Hepatocyte (in vitro differentiated cells): ENCODE data around the gene C11orf24. TPM values are rescaled to one million over a fixed set of nuclear protein-coding genes. Genes with fewer than 3 reads are reported as not detected.

Experiments
- DNase-seq: peaks from one replicate; pipeline ENCODE4 v3.0.0-alpha.2; 2016; ENCODE audit warnings: low spot score
- H2AFZ ChIP-seq: fragments of 200-600 bp; sonication (generic); 2 replicates; pipeline ENCODE4 v1.6.0; 2016; ENCODE audit warnings: antibody characterized with exemption, mild to moderate bottlenecking
- H3K27ac ChIP-seq: fragments of 200-600 bp; sonication (generic); 2 replicates; pipeline ENCODE4 v1.5.1; 2016; ENCODE audit warnings: mild to moderate bottlenecking
- H3K27me3 ChIP-seq: fragments of 200-600 bp; sonication (generic); 2 replicates; pipeline ENCODE4 v1.6.1; 2016
- H3K36me3 ChIP-seq: fragments of 200-600 bp; sonication (generic); replicated peaks from 2 replicates; pipeline ENCODE4 v1.5.1; 2016; ENCODE audit warnings: low read depth; ENCODE audit not compliant: insufficient read depth
- H3K4me1 ChIP-seq: fragments of 200-600 bp; sonication (generic); 2 replicates; pipeline ENCODE4 v1.5.1; 2016; ENCODE audit warnings: mild to moderate bottlenecking, moderate library complexity; ENCODE audit not compliant: insufficient read depth
- H3K4me2 ChIP-seq: fragments of 200-600 bp; sonication (generic); 2 replicates; pipeline ENCODE4 v1.6.0; 2016
- H3K4me3 ChIP-seq: fragments of 200-600 bp; sonication (generic); 2 replicates; pipeline ENCODE4 v1.5.1; 2016; ENCODE audit warnings: mild to moderate bottlenecking
- H3K79me2 ChIP-seq: fragments of 200-600 bp; sonication (generic); 2 replicates; pipeline ENCODE4 v1.6.0; 2017; ENCODE audit warnings: mild to moderate bottlenecking
- H3K9me2 ChIP-seq: fragments of 200-600 bp; sonication (generic); replicated peaks from 2 replicates; pipeline ENCODE4 v1.6.0; 2017; ENCODE audit warnings: mild to moderate bottlenecking; ENCODE audit not compliant: insufficient read depth
- H3K9me3 ChIP-seq: fragments of 200-600 bp; sonication (generic); 2 replicates; pipeline ENCODE4 v1.5.1; 2016; ENCODE audit warnings: low read depth, mild to moderate bottlenecking
- H4K20me1 ChIP-seq: fragments of 200-600 bp; sonication (generic); 2 replicates; pipeline ENCODE4 v1.6.0; 2016; ENCODE audit warnings: mild to moderate bottlenecking; ENCODE audit not compliant: insufficient read depth, poor library complexity, severe bottlenecking
- CTCF ChIP-seq: fragments of 200-600 bp; sonication (generic); IDR thresholded peaks from 2 replicates; pipeline ENCODE4 v1.5.1; 2016; ENCODE audit warnings: antibody characterized with exemption, mild to moderate bottlenecking; ENCODE audit not compliant: poor library complexity
- EZH2 ChIP-seq: fragments of 200-600 bp; sonication (generic); IDR thresholded peaks from 2 replicates; pipeline ENCODE4 v1.6.1; 2016; ENCODE audit warnings: antibody characterized with exemption, mild to moderate bottlenecking, borderline replicate concordance
- EZH2phosphoT487 ChIP-seq: fragments of 200-600 bp; sonication (generic); IDR thresholded peaks from one replicate; pipeline ENCODE4 v1.6.1; 2018; ENCODE audit warnings: antibody characterized with exemption, mild to moderate bottlenecking, low read depth, moderate library complexity; ENCODE audit not compliant: unreplicated experiment, severe bottlenecking
- WGBS: methylation state at CpG from one replicate; pipeline ENCODE4 v1.1.6; 2016; ENCODE audit warnings: low lambda C conversion rate; ENCODE audit errors: missing lambda C conversion rate; 5-methylcytosine and 5-hydroxymethylcytosine counted together
- polyA plus RNA-seq: library from polyadenylated mRNA; unstranded; fragments of >200 nt; fragmentation: Nextera tagmentation; extraction: Ambion mirVana; gene quantifications from 2 replicates; pipeline ENCODE4 v1.2.1, GENCODE V29; 2016
- total RNA-seq: library from RNA; depleted of rRNA; stranded (reverse); fragments of >200 nt; gene quantifications from 2 replicates; pipeline ENCODE4 v1.2.3, GENCODE V29; 2014

The C11orf24 gene
- total and polyA plus RNA-seq, 2 experiments from 2014 or later, result 55.6 to 76.2 TPM

DNA sequence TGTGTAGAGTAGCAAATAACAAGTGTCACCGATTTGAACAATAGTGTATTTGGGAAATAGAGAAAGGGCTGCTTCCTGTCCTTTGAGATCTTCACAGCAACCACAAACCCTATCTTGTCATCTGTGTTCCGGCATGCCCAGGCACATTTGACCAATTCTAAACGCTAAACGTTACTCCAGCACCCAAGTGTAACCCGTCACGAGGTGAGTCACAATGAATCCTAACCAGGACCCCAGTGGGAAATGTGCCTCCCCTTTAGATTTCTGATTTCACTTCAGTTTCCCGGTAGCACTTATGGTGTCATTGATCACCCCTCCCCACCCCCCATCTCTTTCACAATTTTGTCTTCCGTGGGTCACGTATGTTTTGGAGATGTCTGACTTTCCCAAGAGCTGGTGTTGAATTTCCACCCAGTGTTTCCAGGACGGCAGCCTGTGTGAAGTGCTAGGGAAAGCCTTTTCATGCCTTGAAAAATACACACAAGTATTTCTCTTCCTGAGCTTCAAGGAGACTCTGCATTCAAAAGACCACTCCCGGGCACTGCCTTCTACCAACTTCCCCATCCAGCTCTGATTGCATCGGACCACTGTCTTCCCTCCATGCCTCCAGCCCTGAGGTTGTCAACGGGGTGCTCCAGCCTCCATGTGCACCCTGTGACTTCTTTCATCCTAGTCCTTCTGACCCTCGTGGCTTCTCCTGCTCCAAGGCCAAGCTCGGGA is 10.5 kb upstream of the C11orf24 start:
- no peaks in the 10 kb centered on the region for H3K79me2 ChIP-seq
- H3K9me2 ChIP-seq, result no peaks in the 10 kb centered on the region
- H2AFZ ChIP-seq, result no peak overlapping the region
- no peaks in the 10 kb centered on the region for H3K4me1 ChIP-seq
- no peak overlapping the region for H3K27ac ChIP-seq
- no peak overlapping the region for H3K4me2 ChIP-seq
- TF ChIP-seq EZH2phosphoT487 (no peak), CTCF (no peak), EZH2 (no peak)
- H3K9me3 ChIP-seq, result no peaks in the 10 kb centered on the region
- H3K36me3 ChIP-seq, result no peaks in the 10 kb centered on the region
- 83% methylated on average over 15 of the region's 15 CpGs for WGBS
- no peak overlapping the region for H3K4me3 ChIP-seq
- H3K27me3 ChIP-seq, result no peaks in the 10 kb centered on the region
- no peaks in the 10 kb centered on the region for H4K20me1 ChIP-seq
- DNase-seq, result no peak

GRCh38 chr11:68279676-68280075 is 7.9 kb upstream of the C11orf24 start:
- H3K9me2 ChIP-seq, result no peaks in the 10 kb centered on the region
- no peak for DNase-seq
- H3K27me3 ChIP-seq, result no peaks in the 10 kb centered on the region
- no peak overlapping the region for H3K4me3 ChIP-seq
- H3K4me2 ChIP-seq, result no peak overlapping the region
- no peaks in the 10 kb centered on the region for H3K79me2 ChIP-seq
- H3K4me1 ChIP-seq, result no peaks in the 10 kb centered on the region
- H3K9me3 ChIP-seq, result no peaks in the 10 kb centered on the region
- no peak overlapping the region for H3K27ac ChIP-seq
- WGBS, result 94% methylated on average over 5 of the region's 5 CpGs
- no peaks in the 10 kb centered on the region for H3K36me3 ChIP-seq
- no peaks in the 10 kb centered on the region for H4K20me1 ChIP-seq
- no peak overlapping the region for H2AFZ ChIP-seq
- TF ChIP-seq EZH2phosphoT487 (no peak), EZH2 (no peak), CTCF (no peak)

DNA sequence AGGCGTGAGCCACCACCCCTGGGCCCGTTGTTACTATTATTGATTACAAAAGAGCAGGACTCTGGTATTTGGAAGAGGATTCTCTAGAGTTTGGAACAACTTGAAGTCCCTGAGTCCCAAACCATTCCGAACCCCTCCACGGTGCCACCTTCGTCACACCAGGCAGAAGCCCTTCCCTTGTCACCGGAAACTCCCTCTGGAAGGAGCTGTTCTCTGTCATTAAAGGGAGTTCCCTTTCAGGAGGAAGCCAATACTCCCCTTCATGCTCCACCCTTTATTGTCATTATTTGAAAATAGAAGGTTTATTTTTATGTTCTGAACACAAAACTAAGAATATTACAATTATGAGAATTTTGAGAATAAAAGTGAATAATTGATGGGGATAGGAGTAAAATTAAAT is 5.1 kb upstream of the C11orf24 start:
- H3K4me2 ChIP-seq, result no peak overlapping the region
- DNase-seq, result no peak
- no peaks in the 10 kb centered on the region for H3K9me2 ChIP-seq
- no peak overlapping the region for H3K4me3 ChIP-seq
- H4K20me1 ChIP-seq, result no peaks in the 10 kb centered on the region
- no peaks in the 10 kb centered on the region for H3K36me3 ChIP-seq
- H3K4me1 ChIP-seq, result peaks cover 8% of the 10 kb centered on the region
- H3K9me3 ChIP-seq, result no peaks in the 10 kb centered on the region
- peaks cover 7% of the 10 kb centered on the region for H3K79me2 ChIP-seq
- TF ChIP-seq CTCF (no peak), EZH2phosphoT487 (no peak), EZH2 (no peak)
- 84% methylated on average over 6 of the region's 6 CpGs for WGBS
- no peaks in the 10 kb centered on the region for H3K27me3 ChIP-seq
- no peak overlapping the region for H2AFZ ChIP-seq
- H3K27ac ChIP-seq, result no peak overlapping the region
